Myometrial cell (primary cell): ENCODE measurements around the gene PCDHA4. TPM values are rescaled to one million over a fixed set of nuclear protein-coding genes. Genes with fewer than 3 reads are reported as not detected.

ENCODE experiments used
- total RNA-seq: library from RNA; depleted of rRNA; stranded (reverse); fragments of >200 nt; gene quantifications from 2 replicates; pipeline ENCODE4 v1.2.3, GENCODE V29; 2015

Gene PCDHA4
- 0.35 TPM in 1 of 2 replicates, not detected in the other for total RNA-seq

GRCh38 chr5:140806834-140807775 lies at the start of gene PCDHA4:
Gene PCDHA4, plus strand, starts transcription at chr5:140807068.

GRCh38 chr5:140785905-140786686 lies 20.8 kb upstream of the PCDHA4 start, which contains the start of gene PCDHA1:
Gene PCDHA1, plus strand, starts transcription at chr5:140786140.

DNA sequence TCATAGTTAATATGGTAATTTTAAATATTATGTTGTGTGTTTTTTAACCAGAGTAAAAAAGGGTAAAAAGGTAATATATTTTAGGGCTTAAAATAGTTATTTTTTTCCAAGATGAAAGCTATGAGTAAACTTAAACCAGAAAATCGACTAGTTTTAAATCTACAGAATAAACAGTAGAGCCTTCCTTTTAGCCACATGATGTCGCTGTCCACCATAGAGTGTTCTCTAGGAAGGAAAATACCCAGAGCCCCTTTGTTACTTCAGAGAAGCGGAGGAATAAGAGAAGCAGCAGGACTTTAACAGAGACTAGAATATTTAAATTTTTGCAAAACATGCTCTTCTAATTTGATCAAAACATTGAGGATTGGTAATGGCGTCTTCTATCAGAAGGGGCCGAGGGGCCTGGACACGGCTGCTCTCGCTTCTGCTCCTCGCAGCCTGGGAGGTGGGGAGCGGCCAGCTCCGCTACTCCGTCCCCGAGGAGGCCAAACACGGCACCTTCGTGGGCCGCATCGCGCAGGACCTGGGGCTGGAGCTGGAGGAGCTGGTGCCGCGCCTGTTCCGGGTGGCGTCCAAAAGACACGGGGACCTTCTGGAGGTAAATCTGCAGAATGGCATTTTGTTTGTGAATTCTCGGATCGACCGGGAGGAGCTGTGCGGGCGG lies 12.1 kb upstream of the PCDHA4 start, which contains the start of gene PCDHA2:
Gene PCDHA2 (plus strand): TSS at position 258 of the 664 bp plus-strand sequence.

DNA sequence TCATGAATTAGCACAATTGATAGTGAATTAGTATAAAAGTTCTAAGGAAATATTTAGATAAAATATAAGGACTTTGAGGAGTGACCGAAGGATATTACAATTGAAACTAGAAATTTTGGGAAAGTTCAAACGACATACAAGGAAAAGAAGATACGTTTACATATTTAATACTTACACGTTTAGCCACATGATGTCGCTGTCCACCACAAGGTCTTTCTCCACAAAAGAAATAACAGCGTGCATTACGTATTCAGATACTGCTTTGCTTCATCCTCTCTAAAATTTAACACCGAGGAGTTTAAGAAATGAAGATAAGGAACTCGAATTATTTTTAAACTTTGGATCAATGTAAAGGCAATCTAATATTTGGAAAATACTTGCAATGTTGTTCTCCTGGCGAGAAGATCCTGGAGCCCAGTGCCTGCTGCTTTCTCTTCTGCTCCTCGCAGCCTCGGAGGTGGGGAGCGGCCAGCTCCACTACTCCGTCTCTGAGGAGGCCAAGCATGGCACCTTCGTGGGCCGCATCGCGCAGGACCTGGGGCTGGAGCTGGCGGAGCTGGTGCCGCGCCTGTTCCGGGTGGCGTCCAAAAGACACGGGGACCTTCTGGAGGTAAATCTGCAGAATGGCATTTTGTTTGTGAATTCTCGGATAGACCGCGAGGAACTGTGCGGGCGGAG lies 5.9 kb upstream of the PCDHA4 start, which contains the start of gene PCDHA3:
Gene PCDHA3 (plus strand): TSS at position 242 of the 678 bp plus-strand sequence.

DNA sequence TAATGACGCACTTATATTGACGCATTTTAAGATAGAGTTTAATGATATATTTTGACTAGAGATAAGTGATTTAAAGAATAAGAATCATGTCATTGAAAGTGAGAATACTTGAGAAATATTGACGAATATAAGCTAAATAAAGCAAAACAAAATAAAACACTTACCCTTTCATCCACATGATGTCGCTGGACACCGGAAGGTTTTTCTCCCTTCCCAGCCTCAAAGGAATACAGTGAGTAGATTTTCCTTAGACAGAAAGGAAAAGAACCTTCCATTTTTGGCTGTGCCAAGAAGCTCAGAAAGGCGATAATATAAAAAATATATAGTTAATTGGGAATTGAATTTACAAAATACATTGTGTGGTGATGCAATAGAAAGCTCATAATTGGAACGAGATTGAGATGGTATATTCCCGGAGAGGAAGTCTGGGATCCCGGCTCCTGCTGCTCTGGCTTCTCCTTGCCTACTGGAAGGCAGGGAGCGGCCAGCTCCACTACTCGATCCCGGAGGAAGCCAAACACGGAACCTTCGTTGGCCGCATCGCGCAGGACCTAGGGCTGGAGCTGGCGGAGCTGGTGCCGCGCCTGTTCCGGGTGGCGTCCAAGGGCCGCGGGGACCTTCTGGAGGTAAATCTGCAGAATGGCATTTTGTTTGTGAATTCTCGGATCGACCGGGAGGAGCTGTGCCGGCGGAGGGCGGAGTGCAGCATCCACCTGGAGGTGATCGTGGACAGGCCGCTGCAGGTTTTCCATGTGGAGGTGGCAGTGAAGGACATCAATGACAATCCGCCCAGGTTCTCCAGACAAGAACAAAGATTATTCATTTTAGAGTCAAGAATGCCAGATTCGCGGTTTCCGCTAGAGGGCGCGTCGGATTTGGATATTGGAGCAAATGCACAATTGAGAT lies 14.8 kb downstream of the PCDHA4 start, which contains the start of gene PCDHA5:
Gene PCDHA5 (plus strand): TSS at position 239 of the 906 bp plus-strand sequence.

DNA sequence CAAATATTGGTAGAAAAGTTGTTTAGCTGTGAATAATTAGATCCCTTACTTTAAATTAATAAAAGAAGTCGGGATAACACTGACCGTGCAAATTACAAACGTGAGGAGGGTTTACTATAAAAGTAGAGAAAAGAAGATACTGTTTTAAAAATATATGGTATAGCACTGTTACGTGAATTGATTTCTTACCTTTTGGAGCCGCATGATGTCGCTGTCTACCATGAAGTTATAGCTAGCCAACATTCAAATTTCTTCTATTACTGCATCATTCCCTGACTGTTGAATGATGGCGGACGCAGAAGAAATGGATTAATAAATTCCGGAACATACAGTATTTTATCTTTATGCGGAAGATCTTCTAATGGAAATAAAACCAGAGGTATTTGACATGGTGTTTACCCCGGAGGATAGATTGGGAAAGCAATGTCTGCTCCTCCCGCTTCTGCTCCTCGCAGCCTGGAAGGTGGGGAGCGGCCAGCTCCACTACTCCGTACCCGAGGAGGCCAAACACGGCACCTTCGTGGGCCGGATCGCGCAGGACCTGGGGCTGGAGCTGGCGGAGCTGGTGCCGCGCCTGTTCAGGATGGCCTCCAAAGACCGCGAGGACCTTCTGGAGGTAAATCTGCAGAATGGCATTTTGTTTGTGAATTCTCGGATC lies 21.0 kb downstream of the PCDHA4 start, which contains the start of gene PCDHA6:
Gene PCDHA6 (plus strand): TSS at position 257 of the 658 bp plus-strand sequence. CDS start 132 bp downstream, at position 389.

GRCh38 chr5:140833993-140834392 lies 27.1 kb downstream of the PCDHA4 start, which contains the start of gene PCDHA7:
Gene PCDHA7, plus strand, starts transcription at chr5:140834269. Its CDS starts 115 bp downstream, at chr5:140834384.

GRCh38 chr5:140840978-140841962 lies 34.4 kb downstream of the PCDHA4 start, which contains the start of gene PCDHA8:
Gene PCDHA8, plus strand, starts transcription at chr5:140841187. Its CDS starts 135 bp downstream, at chr5:140841322.

GRCh38 chr5:140848139-140849102 lies 41.6 kb downstream of the PCDHA4 start, which contains the start of gene PCDHA9:
Gene PCDHA9, plus strand, starts transcription at chr5:140848382. Its CDS starts 114 bp downstream, at chr5:140848496.

DNA sequence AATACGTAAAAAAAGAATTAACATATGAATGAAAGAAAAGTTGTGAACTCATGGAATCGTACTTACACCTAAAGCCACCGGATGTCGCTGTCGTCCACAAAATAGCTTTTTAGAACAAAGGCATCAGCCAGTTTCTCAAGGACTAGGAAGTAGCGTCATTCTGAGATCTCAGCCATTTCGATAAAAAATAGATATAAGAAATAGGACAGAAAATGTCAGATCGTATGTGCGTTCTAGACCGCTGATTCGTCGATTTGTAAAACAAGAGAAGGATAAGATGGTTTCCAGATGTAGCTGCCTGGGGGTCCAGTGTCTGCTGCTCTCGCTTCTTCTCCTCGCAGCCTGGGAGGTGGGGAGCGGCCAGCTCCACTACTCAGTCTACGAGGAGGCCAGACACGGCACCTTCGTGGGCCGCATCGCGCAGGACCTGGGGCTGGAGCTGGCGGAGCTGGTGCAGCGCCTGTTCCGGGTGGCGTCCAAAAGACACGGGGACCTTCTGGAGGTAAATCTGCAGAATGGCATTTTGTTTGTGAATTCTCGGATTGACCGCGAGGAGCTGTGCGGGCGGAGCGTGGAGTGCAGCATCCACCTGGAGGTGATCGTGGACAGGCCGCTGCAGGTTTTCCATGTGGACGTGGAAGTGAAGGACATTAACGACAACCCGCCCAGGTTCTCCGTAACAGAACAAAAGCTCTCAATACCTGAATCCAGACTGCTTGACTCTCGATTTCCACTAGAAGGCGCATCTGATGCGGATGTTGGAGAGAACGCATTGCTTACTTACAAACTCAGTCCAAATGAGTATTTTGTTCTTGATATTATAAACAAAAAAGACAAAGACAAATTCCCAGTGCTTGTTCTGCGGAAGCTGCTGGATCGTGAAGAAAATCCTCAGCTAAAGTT lies 49.2 kb downstream of the PCDHA4 start, which contains the start of gene PCDHA10:
Gene PCDHA10 (plus strand): TSS at position 126 of the 903 bp plus-strand sequence. CDS start 152 bp downstream, at position 278.

Other genes starting within 250 kb of the PCDHA4 start
- gene SRA1, start 249.6 kb upstream of the PCDHA4 start, total RNA-seq: 50.2 and 66.6 TPM in 2 replicates
- gene APBB3, start 242.5 kb upstream of the PCDHA4 start, total RNA-seq: 6.0 and 12.7 TPM in 2 replicates
- gene SLC35A4, start 242.2 kb upstream of the PCDHA4 start, total RNA-seq: 32.8 and 38.3 TPM in 2 replicates
- gene CD14, start 173.9 kb upstream of the PCDHA4 start, total RNA-seq: 0.18 TPM in 1 of 2 replicates, not detected in the other
- gene TMCO6, start 167.6 kb upstream of the PCDHA4 start, total RNA-seq: 42.1 and 44.5 TPM in 2 replicates
- 55.4 and 63.6 TPM in 2 replicates for gene NDUFA2, start 159.4 kb upstream of the PCDHA4 start, total RNA-seq
- gene IK, start 159.2 kb upstream of the PCDHA4 start, total RNA-seq: 71.5 and 105 TPM in 2 replicates
- 23.9 and 40.4 TPM in 2 replicates for gene WDR55, start 142.2 kb upstream of the PCDHA4 start, total RNA-seq
- 0.18 and 0.29 TPM in 2 replicates for gene DND1, start 133.5 kb upstream of the PCDHA4 start, total RNA-seq
- gene HARS1, start 115.7 kb upstream of the PCDHA4 start, total RNA-seq: 103 TPM in 2 replicates
- gene HARS2, start 115.6 kb upstream of the PCDHA4 start, total RNA-seq: 29.7 and 33.5 TPM in 2 replicates
- gene ZMAT2, start 106.6 kb upstream of the PCDHA4 start, total RNA-seq: 37.2 and 37.7 TPM in 2 replicates
- not detected in 2 replicates for gene PCDHA1, start 20.9 kb upstream of the PCDHA4 start, total RNA-seq
- not detected in 2 replicates for gene PCDHA2, start 12.2 kb upstream of the PCDHA4 start, total RNA-seq
- 0.18 and 0.58 TPM in 2 replicates for gene PCDHA3, start 6.0 kb upstream of the PCDHA4 start, total RNA-seq
- gene PCDHA5, start 14.5 kb downstream of the PCDHA4 start, total RNA-seq: not detected in 2 replicates
- gene PCDHA6, start 20.9 kb downstream of the PCDHA4 start, total RNA-seq: under 0.01 TPM in 1 of 2 replicates, not detected in the other
- gene PCDHA7, start 27.2 kb downstream of the PCDHA4 start, total RNA-seq: 0.71 TPM in 1 of 2 replicates, not detected in the other
- gene PCDHA8, start 34.1 kb downstream of the PCDHA4 start, total RNA-seq: not detected in 2 replicates
- not detected in 2 replicates for gene PCDHA9, start 41.3 kb downstream of the PCDHA4 start, total RNA-seq
- not detected in 2 replicates for gene PCDHA10, start 48.8 kb downstream of the PCDHA4 start, total RNA-seq
- not detected in 2 replicates for gene PCDHA11, start 61.9 kb downstream of the PCDHA4 start, total RNA-seq
- not detected in 2 replicates for gene PCDHA12, start 68.2 kb downstream of the PCDHA4 start, total RNA-seq
- not detected in 2 replicates for gene PCDHA13, start 75.1 kb downstream of the PCDHA4 start, total RNA-seq
- gene PCDHAC1, start 119.2 kb downstream of the PCDHA4 start, total RNA-seq: not detected in 2 replicates
- not detected in 2 replicates for gene PCDHAC2, start 159.4 kb downstream of the PCDHA4 start, total RNA-seq
- not detected in 2 replicates for gene PCDHB1, start 244.3 kb downstream of the PCDHA4 start, total RNA-seq